ENCODE data around the gene DLG5. TPM values are rescaled to one million over a fixed set of nuclear protein-coding genes. Genes with fewer than 3 reads are reported as not detected.

DLG5 gene
- total and polyA plus RNA-seq, 4 donors: 6.6 to 33.2 (median 15.8) TPM

DNA sequence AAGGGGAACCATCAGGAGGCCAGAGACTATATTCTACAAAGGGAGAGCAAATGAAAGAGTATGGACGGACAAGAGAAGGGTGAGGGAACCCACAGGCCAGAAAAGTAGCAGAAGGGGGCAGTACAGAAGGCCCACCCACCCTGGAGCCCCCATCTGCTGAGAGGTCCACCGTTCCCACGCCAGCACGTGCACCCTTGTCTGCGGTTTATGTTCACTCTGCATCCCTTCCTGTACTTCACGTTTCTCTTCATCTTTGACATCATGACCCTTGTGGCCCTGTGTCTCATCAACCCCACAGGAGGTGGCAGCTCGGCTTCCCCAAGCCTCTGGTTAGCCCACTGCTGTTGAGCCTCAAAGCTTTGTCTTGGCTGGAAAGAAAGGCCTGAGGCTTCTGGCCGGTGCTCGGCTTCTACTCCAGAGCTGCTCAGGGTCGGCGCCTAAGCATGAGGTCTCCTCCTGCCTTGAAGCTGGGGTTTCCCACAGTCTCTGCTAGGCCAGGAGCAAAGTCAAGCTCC is 138.0 kb downstream of the DLG5 start:
- TF ChIP-seq CTCF (IDR thresholded peaks at IDR 0.05; ENCODE audit: control extremely low read depth, extremely low read depth): no peak
- WGBS, 2 donors: 95 to 97% methylated on average over 11 of the region's 11 CpGs
- H3K27ac ChIP-seq (ENCODE audit: low read depth in 1 of 2, low read length in 1 of 2): no peak overlapping the region
- H3K9ac ChIP-seq (ENCODE audit: insufficient read depth in 1 of 2, low read length in 2 of 2): no peak overlapping the region
- H3K4me3 ChIP-seq: no peak overlapping the region
- H3K36me3 ChIP-seq (ENCODE audit: control insufficient read depth in 4 of 4, insufficient read depth in 4 of 4, low read length in 4 of 4): peaks cover 2 to 21% (median 19%) of the 10 kb centered on the region in 4 donors
- DNase-seq (no peak), ATAC-seq (ENCODE audit: insufficient read depth, low FRiP score) (no peak)
- no peaks in the 10 kb centered on the region for H3K27me3 ChIP-seq (ENCODE audit: control insufficient read depth in 3 of 3, insufficient read depth in 3 of 3, low read length in 2 of 3)
- no peaks in the 10 kb centered on the region for H3K4me1 ChIP-seq (ENCODE audit: control insufficient read depth in 5 of 5, insufficient read depth in 5 of 5, low read length in 5 of 5)
- no peaks in the 10 kb centered on the region for H3K9me3 ChIP-seq (ENCODE audit: control insufficient read depth in 4 of 4, insufficient read depth in 3 of 4, low read length in 3 of 4)

GRCh38 chr10:77787440-77787839 is 139.1 kb downstream of the DLG5 start:
- H3K4me3 ChIP-seq: no peak overlapping the region
- ATAC-seq (ENCODE audit: insufficient read depth, low FRiP score) (no peak), DNase-seq (no peak)
- H3K27me3 ChIP-seq (ENCODE audit: control insufficient read depth in 3 of 3, insufficient read depth in 3 of 3, low read length in 2 of 3): no peaks in the 10 kb centered on the region
- WGBS, 2 donors: 95 to 96% methylated on average over 12 of the region's 12 CpGs
- H3K9ac ChIP-seq (ENCODE audit: insufficient read depth in 1 of 2, low read length in 2 of 2): no peak overlapping the region
- H3K9me3 ChIP-seq (ENCODE audit: control insufficient read depth in 4 of 4, insufficient read depth in 3 of 4, low read length in 3 of 4): no peaks in the 10 kb centered on the region
- no peak for TF ChIP-seq CTCF (IDR thresholded peaks at IDR 0.05; ENCODE audit: control extremely low read depth, extremely low read depth)
- no peaks in the 10 kb centered on the region for H3K4me1 ChIP-seq (ENCODE audit: control insufficient read depth in 5 of 5, insufficient read depth in 5 of 5, low read length in 5 of 5)
- no peak overlapping the region for H3K27ac ChIP-seq (ENCODE audit: low read depth in 1 of 2, low read length in 1 of 2)
- peaks cover 4 to 17% (median 14%) of the 10 kb centered on the region in 4 donors for H3K36me3 ChIP-seq (ENCODE audit: control insufficient read depth in 4 of 4, insufficient read depth in 4 of 4, low read length in 4 of 4)

- no peaks in the 10 kb centered on the region for H3K4me1 ChIP-seq (ENCODE audit: control insufficient read depth in 5 of 5, insufficient read depth in 5 of 5, low read length in 5 of 5)
- TF ChIP-seq CTCF (IDR thresholded peaks at IDR 0.05; ENCODE audit: control extremely low read depth, extremely low read depth): no peak
- ATAC-seq (ENCODE audit: insufficient read depth, low FRiP score) (no peak), DNase-seq (no peak)
- no peaks in the 10 kb centered on the region for H3K27me3 ChIP-seq (ENCODE audit: control insufficient read depth in 3 of 3, insufficient read depth in 3 of 3, low read length in 2 of 3)
- H3K9ac ChIP-seq (ENCODE audit: insufficient read depth in 1 of 2, low read length in 2 of 2): no peak overlapping the region
- no peak overlapping the region for H3K27ac ChIP-seq (ENCODE audit: low read depth in 1 of 2, low read length in 1 of 2)
- H3K36me3 ChIP-seq (ENCODE audit: control insufficient read depth in 4 of 4, insufficient read depth in 4 of 4, low read length in 4 of 4): peaks cover 4 to 9% (median 6%) of the 10 kb centered on the region in 4 donors
- H3K9me3 ChIP-seq (ENCODE audit: control insufficient read depth in 4 of 4, insufficient read depth in 3 of 4, low read length in 3 of 4): peaks cover 0 to 6% (median 0%) of the 10 kb centered on the region in 4 donors
- no peak overlapping the region for H3K4me3 ChIP-seq
- 95 to 96% methylated on average over 4 of the region's 4 CpGs for WGBS, 2 donors
Measured at GRCh38 chr10:77784856-77785255, 141.7 kb downstream of the DLG5 start.
